ENCODE measurements around the gene AQP7.
"Not testable (repeated sequence)": the region's sequence is repeated elsewhere in the genome, so short reads cannot be mapped to it uniquely, and the experiment has no call there.

AQP7 gene

DNA sequence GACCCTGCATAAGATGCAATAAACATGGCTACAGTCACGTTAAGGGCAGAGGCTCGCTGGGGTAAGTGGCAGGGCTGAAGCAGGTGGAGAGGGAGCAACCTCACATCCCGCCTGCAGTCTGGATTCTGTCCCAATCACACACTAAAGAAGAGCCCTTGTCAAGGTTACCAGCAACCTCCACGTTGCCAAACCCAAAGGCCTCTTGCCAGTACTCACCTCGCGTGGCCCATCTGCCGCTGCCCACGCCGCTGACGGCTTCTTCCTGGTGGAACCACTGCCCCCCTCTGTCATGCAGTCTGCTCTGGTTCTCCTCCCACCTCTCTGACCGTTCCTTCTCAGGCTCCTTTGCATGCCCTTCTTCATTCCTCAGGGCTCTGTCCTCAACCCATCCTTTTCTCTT, 8.8 kb downstream of the AQP7 start:
- no peak for DNase-seq

DNA sequence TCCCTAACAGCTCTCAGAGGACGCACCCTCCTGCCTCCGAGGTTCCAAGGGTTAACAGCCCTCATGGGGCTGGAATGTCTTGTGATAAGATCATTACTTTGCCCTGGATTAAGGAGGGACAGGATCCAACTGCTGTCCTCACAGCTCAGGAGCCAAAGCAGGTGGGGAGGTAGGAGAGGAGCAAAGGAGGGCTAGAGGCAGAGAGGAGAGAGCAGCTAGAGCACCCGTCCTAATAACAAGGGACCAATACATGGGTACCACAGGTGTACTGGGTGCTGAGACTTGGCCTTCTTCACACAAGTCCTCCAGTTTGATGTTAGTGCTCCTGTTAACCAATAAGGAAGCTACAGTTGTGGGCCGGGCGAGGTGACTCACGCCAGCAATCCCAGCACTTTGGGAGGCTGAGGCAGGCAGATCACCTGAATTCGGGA, 9.8 kb downstream of the AQP7 start:
- not testable (repeated sequence) for DNase-seq

DNA sequence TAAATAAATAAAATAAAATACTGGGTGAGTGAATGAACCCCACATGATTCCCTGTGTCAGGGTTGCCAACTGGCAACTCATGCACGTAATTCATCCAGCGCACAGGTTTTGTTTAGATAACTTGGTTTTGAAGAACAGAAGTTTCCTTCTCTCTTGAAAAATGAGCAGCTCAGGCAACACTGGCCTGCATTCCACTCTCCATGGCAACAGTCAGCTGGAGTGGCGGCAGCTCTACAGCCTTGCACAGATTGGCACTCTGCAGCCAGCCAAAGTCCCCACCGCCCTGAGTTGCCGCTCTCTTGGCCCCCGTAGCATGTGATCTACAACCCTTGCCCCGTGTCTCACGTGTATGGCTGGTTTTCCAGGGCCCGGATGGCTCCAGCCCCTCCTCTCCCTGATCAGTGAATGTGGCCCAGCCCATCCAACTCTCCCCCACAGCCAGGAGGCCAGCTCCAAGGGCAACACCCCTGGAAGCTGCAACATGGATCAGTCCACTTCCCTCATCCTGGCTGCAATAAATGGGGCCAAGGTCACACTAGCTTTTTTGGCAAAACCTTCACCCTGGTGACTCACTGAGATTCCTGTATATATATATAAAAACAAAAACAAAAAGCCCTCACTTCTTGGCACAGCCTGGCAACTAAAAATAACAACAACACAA, 11.1 kb downstream of the AQP7 start:
- not testable (repeated sequence) for DNase-seq

DNA sequence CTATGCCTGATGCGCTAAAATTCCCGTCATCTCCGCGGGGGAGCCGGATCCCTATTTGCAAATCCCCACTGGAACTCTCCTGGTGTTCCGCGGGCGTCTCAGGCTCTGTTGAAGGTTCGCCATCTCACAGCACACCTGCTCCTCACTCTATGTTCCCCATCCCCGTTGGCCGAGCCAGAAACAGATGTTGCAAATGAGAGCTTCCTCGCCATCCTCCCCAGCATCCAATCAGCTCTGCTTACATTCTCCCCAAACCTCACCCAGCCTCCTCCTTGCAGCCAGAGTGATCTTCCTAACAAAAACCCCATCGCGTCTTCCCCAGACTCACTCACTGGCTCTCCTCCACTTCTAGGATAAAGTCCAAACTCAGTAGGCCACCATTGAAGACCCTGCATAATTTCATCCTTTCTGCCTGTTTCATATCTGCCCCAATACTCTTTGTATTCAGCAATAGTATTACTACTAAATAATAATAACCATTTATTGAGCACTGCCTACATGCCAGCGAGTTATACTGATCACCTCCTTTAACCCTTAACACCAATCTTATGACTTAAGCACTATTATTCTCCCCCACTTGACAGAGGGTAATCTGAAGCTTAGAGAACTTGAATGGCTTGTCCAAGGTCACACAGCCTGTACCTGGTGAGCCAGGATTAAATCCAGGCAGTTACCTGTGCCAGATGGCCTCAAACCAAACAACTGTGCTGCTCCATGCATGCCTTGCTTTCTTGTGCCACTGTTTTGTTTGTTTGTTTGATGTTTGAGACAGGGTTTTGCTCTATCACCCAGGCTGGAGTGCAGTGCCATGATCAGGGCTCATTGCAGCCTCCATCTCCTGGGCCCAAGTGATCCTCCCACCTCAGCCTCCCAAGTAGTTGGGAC, 14.0 kb downstream of the AQP7 start:
- DNase-seq, result no peak

DNA sequence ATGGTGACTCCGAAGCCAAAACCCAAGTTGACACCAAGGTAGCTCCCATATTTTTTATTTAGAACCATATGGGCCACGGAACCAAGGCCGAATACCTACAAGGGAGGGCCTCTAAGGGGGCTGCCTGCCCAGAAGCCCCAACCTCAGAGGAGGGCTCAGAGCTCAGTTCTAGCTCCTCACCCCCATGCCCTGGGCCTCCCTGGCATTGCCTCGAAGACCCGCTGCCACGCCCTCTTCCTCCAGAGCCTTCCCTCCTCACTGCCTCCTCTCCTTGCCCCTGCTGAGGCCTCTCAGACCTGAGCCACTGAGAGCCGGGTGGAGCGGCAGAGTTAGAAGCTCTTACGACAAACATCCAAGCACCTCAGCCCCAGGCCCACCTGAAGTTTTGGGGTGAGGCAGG, 15.4 kb downstream of the AQP7 start:
- not testable (repeated sequence) for DNase-seq

DNA sequence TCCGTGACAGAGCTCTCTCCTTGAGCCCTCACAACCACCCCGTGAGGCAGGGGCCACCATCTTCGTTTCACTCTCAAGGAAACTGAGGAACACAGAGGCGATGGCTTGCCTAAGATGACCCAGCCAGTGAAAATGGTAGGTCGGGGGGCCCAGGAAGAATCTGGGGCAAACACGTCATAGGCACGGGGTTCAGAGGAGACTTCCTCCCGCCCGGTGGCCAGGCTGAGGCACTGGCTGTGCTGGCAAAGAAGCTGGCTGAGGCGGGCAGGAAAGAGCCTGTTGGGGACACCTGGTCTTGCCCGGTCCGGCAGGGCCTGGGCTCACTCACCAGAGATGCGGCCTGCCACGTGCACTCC, 15.7 kb downstream of the AQP7 start:
- not testable (repeated sequence) for DNase-seq

DNA sequence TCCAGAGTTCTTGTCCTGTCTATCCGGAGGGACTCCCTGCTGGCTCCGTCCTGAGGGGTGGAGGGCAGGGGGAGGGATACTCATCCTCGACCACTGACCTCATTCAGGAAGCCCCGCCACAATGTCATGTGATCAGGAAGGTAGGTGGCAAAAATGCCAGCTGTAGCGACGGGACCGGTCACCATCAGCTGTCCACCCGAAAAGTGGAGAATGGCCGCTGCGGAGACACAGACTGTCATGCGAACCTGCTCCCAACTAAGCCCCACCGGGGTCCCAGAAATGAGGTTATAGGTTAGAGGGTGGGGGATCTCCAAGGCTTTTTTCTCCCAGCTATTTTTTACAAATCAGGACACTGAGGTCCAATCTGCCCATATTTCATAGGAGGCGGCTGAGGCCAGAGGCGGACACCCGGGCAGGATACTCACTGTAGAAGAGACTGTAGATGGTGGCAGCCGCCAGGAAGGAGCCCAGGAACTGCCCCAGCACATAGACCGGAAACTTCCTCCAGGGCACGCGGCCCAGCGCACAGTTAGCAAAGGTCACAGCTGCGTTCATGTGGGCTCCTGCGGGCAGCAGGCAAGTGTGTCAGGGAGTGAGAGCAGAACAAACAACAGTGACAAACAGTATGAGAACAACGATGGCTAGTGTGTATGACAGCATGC, 16.3 kb downstream of the AQP7 start:
- not testable (repeated sequence) for DNase-seq

DNA sequence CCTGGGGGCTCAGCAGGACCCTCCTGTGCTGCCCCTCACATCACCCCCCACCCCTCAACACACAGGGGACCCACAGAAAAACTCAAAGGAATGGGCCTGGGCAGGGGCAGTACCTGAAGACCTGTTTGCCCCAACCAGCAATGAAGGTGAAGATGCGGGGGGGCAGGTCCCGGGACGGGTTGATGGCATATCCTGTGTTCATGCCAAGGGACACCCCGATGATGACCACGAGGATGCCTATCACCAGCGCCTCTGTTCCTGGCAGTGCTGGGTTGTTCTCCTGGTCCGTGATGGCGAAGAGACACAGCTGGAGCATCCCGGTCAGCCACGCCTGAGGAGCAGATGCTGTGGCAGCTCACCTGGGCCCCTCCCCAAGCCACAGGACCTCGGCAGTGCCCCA, 16.8 kb downstream of the AQP7 start:
- not testable (repeated sequence) for DNase-seq

DNA sequence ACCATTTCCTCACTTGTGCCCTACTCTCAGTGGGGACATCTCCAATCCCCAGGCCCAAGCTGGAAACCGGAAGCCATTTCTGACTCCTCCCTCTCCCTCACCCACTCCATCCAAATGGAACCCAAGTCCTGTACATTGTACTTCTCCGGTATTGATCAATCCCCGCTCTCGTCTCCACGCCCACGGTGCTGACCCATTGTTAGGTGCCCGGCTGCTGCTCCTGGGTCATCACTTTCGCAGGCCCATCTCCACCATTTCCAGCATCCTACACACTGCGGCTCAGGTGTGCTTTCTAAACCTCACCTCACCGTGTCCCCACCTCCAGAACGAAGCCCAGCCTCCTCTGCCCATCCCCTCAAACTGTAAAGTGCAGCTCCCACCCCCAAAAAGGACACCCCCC, 19.0 kb downstream of the AQP7 start:
- DNase-seq, result not testable (repeated sequence)

DNA sequence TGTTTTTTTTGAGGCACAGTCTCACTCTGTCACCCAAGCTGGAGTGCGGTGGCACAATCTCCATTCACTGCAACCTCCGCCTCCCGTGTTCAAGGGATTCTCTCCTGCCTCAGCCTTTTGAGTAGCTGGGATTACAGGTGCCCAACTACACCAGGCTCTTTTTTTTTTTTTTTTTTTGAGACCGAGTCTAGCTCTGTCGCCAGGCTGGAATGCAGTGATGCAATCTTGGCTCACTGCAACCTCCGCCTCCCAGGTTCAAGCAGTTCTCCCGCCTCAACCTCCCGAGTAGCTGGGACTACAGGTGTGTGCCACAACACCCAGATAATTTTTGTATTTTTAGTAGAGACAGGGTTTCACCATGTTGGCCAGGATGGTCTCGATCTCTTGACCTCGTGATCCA, 20.0 kb downstream of the AQP7 start:
- DNase-seq, result not testable (repeated sequence)

DNA sequence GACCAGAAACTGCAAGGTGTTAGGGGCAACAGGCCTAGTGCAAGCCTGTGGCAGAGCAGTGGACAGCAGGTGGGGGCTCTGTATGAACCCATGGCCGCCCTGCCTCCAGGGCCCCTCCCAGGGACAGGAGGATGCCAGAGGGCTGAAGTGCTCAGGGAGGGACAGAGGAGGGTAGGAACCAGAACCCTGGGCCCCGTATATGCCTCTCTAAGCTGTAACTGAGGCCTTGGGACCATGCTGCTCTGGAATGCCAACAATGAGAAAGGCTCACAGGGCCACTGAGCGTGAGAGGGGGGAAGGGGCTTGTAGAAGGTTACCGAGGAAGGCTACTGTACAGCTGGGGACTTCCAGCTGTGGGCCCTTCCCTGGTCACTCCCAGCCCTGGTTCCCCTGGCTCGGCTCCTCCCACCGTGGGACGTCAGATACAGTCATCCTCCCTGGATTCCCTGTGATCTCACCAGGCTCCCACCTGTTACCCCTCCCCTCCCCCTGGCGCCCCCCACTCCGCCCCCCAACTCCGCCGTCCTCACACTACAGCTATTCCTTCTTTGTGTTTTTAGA, 21.1 kb downstream of the AQP7 start:
- no peak for DNase-seq

DNA sequence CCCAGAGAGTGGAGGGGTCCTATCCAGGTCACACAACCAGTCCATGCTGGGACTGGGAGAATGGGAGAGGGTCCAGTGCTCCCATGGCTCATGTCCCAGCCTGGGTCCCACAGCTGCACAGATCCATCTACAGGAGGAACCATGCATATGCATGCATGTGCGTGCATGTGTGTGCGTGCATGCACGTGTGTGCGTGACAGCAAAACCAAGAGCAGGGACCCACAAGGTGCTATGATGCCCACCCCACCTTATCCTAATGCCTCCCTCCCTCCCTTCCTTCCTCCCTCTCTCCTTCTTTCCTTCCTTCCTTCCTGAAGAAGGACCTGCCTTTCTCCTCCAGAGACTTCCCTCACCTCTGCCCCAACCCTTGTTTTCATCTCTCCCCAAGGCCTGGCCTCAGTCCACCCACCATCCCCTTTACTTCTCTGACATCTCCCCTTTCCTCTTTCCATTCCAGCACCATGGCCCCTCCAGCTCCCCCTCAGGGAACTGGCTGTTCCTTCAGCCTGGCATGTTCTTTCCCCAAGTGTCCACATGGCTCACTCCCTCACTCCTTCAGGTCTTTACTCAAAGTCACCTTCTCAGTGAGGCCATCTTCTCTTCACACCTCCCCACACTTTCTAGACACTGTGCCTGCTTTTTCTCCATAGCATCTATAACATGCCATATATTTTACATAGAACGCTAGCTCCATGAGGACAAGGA, 21.8 kb downstream of the AQP7 start:
- DNase-seq, result no peak

DNA sequence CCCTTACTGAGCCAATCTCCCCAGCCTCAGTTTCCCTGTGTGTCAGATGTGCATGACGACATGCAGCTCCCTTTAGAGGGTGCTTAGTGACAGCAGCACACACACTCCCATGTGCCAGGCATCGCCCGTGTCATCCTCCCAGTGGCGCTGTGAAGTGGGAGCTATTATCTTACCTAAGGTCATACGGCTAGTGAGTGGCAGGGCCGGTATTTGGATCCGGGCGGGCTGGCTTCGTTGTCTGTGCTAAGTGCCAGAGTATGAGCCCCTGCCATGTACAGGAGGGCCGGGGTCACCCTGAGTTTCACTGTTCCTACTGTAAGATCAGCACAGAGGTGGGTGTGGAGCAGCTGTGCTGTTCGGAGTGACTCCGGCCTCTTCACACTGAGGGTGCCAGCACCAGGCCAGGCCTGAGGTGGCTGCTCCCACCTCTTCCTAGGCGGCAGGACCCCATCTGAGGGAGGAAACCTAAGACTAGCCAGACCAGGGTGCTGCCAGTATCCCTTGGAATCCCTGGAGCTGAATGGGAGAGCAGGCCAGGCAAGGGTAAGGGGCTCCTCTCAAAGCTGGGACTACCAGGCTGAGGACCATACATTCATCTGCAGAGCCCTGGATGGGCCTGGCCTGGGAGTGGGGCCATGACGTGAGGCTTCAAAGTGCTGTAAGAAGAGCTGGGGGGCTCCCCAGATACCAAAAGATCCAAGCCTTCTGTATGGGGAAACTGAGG, 22.5 kb downstream of the AQP7 start:
- DNase-seq, result no peak

DNA sequence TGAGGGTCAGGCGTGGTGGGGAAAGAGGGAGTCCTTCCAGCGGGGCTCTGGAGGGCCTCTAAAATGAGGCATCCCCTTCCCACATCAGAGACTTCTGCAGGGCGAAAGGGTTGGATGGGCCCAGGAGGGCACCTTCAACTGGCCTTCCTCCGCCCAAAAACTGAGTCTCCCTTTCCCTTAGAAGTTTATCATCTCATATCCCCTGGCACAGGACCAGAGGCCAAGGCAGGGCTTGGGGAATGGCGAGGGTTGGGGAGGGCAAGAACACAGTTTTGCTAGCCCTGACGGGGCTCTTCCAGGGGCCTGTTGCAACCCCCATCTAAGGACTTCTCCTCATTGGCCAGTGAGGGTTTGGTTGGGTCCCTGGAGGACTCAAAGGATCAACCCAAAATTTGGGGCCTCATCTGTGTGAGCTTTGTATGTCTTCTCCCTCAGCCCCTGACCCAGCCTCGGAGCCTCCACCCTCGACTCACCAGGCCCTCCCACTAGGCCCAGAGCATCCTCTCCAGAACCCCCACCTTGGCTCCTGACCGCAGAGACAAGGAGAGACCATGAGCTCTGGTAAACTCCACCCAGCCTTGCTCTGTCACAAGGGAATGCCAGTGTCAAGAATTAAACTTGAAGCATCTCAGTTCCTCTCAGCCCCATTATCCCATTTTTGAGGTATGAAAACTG, 24.1 kb downstream of the AQP7 start:
- DNase-seq, result no peak

DNA sequence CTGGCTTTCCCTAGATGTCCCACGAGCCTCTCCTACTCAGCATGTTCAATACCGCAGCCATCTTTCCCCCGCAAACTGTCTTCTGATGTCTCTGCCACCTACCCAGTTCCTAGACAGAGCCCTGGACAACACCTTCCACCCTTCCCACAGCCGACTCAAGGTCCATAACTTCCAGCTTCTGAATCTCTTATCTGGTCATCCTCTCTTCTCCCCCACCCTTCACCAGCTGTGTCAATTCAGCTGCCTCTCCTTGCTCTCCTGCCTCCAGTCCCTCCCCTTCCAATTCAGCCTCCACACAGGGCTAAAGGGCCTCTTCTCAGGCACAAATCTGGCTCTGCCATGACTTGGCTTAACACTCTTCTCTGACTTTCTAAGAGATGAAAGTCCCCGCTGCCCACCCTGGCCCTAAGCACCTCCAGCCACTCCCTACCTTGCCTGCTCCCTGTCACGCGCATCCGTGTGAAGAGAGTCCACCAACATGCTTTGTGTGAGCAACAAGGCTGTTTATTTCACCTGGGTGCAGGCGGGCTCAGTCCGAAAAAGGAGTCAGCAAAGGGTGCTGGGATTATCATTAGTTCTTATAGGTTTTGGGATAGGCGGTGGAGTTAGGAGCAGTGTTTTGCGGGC, 25.2 kb downstream of the AQP7 start:
- no peak for DNase-seq

DNA sequence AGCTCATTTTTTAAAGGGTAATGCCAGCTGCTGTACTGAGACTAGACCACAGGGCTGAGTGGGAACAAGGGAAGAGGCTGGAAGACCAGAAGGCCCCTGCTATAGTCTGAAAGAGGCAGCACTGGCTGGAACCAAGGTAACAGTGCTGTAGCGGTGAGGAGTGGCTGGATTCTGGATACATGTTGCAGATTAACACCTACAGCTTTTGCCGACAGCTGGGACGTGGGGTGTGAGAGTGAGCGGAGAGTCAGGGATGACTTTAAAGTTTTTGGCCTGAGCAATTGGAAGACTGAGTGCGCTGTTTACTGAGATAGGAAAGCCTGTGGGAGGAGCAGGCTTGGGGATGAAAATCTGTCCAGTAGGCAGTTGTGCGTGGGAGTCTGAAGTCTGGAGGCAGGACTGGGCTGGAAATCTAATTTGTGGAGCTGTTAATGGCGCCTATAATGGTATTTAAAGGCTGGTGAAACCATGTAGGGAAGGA, 26.5 kb downstream of the AQP7 start:
- no peak for DNase-seq

DNA sequence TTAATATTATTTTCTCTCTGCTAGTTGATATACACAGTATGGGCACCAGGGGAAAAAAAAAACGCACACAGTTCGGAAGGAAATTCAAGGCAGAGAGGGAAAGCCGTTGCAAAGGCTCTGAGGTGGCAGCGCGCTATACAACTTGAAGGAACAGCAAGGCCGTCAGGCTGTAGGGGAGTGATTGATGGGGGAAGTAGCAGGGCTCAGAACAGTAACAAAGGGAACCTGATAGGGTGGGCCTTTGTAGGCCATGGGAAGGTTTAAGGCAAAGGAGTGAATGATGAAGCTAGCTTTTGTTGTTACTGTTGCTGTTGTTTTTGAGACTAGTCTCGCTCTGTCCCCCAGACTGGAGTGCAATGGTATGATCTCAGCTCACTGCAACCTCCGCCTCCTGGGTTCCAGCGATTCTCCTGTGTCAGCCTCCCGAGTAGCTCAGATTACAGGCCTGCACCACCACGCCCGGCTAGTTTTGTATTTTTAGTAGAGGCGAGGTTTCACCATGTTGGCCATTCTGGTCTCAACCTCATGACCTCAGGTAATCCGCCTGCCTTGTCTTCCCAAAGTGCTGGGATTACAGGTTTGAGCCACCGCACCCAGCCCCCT, 27.0 kb downstream of the AQP7 start:
- DNase-seq, result no peak

DNA sequence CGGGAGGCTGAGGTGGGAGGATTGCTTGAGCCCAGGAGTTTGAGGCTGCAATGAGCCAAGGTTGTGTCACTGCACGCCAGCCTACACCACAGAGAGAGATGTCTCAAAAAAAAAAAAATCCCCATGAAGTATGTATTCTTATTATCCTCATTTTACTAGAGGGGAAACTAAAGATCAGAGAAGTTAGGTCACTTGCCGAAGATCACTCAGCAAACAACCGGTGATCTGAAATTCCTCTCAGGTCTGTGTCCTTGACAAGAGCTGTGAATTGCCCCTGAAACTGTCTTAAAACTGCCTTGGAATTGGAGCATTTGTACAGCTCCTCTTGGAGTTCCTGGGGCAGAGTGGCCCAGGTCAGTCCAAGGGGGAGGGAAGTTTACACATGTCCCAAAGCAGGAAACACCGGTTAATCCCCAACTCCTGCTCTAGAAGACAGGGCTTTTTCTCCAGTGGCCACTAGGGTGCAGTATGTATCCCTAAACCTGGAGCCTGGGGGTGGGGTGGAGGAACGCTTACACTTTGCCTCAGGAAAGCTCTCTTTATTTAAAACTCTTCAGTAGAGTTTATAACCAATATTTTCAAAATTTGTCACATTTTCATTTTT, 27.6 kb downstream of the AQP7 start:
- DNase-seq, result peak; percentile 70

DNA sequence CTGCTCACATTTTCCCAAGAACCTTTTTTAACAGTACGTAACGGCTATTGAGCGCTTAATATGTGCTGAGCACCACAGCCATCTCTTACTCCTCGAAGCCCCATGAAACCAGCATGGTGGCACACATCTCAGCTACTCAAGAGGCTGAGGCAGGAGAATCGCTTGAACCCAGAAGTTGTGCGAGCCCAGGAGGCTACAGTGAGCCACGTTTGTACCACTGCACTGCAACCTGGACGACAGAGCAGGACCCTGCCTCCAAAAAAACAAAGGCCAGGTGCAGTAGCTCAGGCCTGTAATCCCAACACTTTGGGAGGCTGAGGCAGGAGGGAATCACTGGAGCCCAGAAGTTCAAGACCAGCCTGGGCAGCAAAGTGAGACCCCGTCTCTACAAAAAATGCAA, 28.2 kb downstream of the AQP7 start:
- no peak for DNase-seq

DNA sequence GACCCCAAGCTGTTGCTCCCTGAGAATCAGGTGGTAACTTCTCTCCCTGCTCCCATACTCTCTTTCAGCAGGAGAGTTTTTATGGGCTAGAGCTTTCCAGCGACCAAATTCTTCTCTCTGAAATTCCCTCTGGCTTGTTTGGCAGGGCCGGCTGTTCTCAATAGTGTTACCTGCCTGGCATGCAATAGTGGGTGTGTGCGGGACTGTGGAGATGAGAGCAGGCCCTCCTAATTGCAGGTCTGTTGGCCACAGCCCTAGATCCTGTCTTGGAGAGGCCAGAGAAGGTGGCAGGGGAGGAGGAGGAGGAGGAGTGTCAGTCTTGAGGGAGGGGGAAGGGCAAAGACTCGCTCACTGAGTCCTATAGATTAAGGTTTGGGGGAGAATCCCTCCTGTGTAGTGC, 29.5 kb downstream of the AQP7 start:
- DNase-seq, result no peak

All from CD4-positive, alpha-beta T cell treated with Interleukin-17A for 1 hour (primary cell).